Suprapubic skin (tissue), 4 donors: ENCODE results near the gene SLC6A11. TPM values are rescaled to one million over a fixed set of nuclear protein-coding genes. Genes with fewer than 3 reads are reported as not detected.

Experiments
- DNase-seq, 2 donors: peaks; one replicate each; pipeline ENCODE4 v3.0.0-alpha.2; 2019; ENCODE audit warnings: low spot score in 2 of 2
- H3K27ac ChIP-seq: fragments of 200-600 bp; sonication (generic); one replicate; pipeline ENCODE4 v1.5.1; 2019
- H3K27me3 ChIP-seq: fragments of 200-600 bp; sonication (generic); one replicate; pipeline ENCODE4 v1.5.1; 2019
- H3K36me3 ChIP-seq: fragments of 200-600 bp; sonication (generic); one replicate; pipeline ENCODE4 v1.5.1; 2019
- H3K4me1 ChIP-seq: fragments of 200-600 bp; sonication (generic); one replicate; pipeline ENCODE4 v1.5.1; 2019
- H3K4me3 ChIP-seq: fragments of 200-600 bp; sonication (generic); one replicate; pipeline ENCODE4 v1.5.1; 2019; ENCODE audit warnings: mild to moderate bottlenecking
- H3K9me3 ChIP-seq: fragments of 200-600 bp; sonication (generic); one replicate; pipeline ENCODE4 v1.5.1; 2019
- CTCF ChIP-seq, 2 donors: fragments of 200-600 bp in 1 of 2; fragments of 450-650 bp in 1 of 2; sonication (generic) in 1 of 2; IDR thresholded peaks; one replicate each; pipeline ENCODE4 v1.5.1; 2016 to 2019; ENCODE audit warnings: antibody characterized with exemption in 2 of 2, mild to moderate bottlenecking in 1 of 2, moderate library complexity in 1 of 2
- EP300 ChIP-seq: sonication (generic); formaldehyde crosslinking; IDR thresholded peaks from one replicate; pipeline ENCODE4 v1.6.1; 2017; ENCODE audit warnings: antibody characterized with exemption
- POLR2A ChIP-seq, 2 donors: fragments of 450-650 bp; IDR thresholded peaks; one replicate each; pipeline ENCODE4 v1.6.1; 2017; ENCODE audit warnings: antibody characterized with exemption in 2 of 2, mild to moderate bottlenecking in 2 of 2, moderate library complexity in 2 of 2
- POLR2AphosphoS5 ChIP-seq, 3 donors: sonication (generic); formaldehyde crosslinking; IDR thresholded peaks; one replicate each; pipeline ENCODE4 v1.6.1; 2017; ENCODE audit warnings: antibody characterized with exemption in 3 of 3
- WGBS: methylation state at CpG from one replicate; pipeline ENCODE4 v1.1.5; 2018; 5-methylcytosine and 5-hydroxymethylcytosine counted together
- total RNA-seq, 4 donors: library from RNA; depleted of rRNA; stranded (reverse); fragments of >200 nt; gene quantifications; one replicate each; pipeline ENCODE4 v1.1.0, GENCODE V29; 2016

SLC6A11 gene
- total RNA-seq, 4 donors from 2014 or later, result 4.3 to 7.9 (median 6.2) TPM

GRCh38 chr3:10925436-10926255 is 109.6 kb downstream of the SLC6A11 start:
- no peaks in the 10 kb centered on the region for H3K9me3 ChIP-seq
- no peaks in the 10 kb centered on the region for H3K36me3 ChIP-seq
- H3K27me3 ChIP-seq, result peaks cover 2% of the 10 kb centered on the region
- peak in 1 of 2 donors; percentile 47 for DNase-seq
- no peak for TF ChIP-seq POLR2A (IDR thresholded peaks at IDR 0.05)
- TF ChIP-seq EP300, result no peak
- no peak for TF ChIP-seq POLR2AphosphoS5 (IDR thresholded peaks at IDR 0.05)
- no peak for TF ChIP-seq CTCF (IDR thresholded peaks at IDR 0.05)
- peaks cover 19% of the 10 kb centered on the region for H3K4me1 ChIP-seq
- WGBS, result 82% methylated on average over 13 of the region's 14 CpGs
- H3K27ac ChIP-seq, result no peak overlapping the region
- H3K4me3 ChIP-seq, result no peak overlapping the region

GRCh38 chr3:10926256-10926810 is 110.3 kb downstream of the SLC6A11 start:
- WGBS, result 58% methylated on average over 13 of the region's 13 CpGs
- Histone ChIP-seq H3K27ac (no peak overlapping the region), H3K4me3 (no peak overlapping the region), H3K27me3 (no peaks in the 10 kb centered on the region), H3K36me3 (no peaks in the 10 kb centered on the region), H3K9me3 (no peaks in the 10 kb centered on the region), H3K4me1 (peaks cover 19% of the 10 kb centered on the region)
- peak in 1 of 2 donors; percentile 39 for DNase-seq
- no peak for TF ChIP-seq POLR2AphosphoS5 (IDR thresholded peaks at IDR 0.05)
- TF ChIP-seq EP300, result no peak
- no peak for TF ChIP-seq POLR2A (IDR thresholded peaks at IDR 0.05)
- no peak for TF ChIP-seq CTCF (IDR thresholded peaks at IDR 0.05)

- H3K4me3 ChIP-seq, result no peak overlapping the region
- H3K36me3 ChIP-seq, result no peaks in the 10 kb centered on the region
- TF ChIP-seq POLR2A (IDR thresholded peaks at IDR 0.05) (no peak), POLR2AphosphoS5 (IDR thresholded peaks at IDR 0.05) (no peak), CTCF (IDR thresholded peaks at IDR 0.05) (no peak), EP300 (no peak)
- peaks cover 19% of the 10 kb centered on the region for H3K4me1 ChIP-seq
- 47% methylated on average over 5 of the region's 16 CpGs for WGBS
- no peaks in the 10 kb centered on the region for H3K9me3 ChIP-seq
- H3K27me3 ChIP-seq, result no peaks in the 10 kb centered on the region
- H3K27ac ChIP-seq, result peak overlapping the region; percentile 54
- peak; percentile 56 to 67 for DNase-seq
Measured at GRCh38 chr3:10926811-10927521, 110.9 kb downstream of the SLC6A11 start.

- H3K36me3 ChIP-seq, result no peaks in the 10 kb centered on the region
- WGBS, result 30% methylated on average over 4 of the region's 4 CpGs
- H3K9me3 ChIP-seq, result no peaks in the 10 kb centered on the region
- H3K27ac ChIP-seq, result peak overlapping the region; percentile 54
- H3K4me3 ChIP-seq, result no peak overlapping the region
- no peak for DNase-seq
- H3K27me3 ChIP-seq, result no peaks in the 10 kb centered on the region
- TF ChIP-seq CTCF (IDR thresholded peaks at IDR 0.05) (no peak), POLR2AphosphoS5 (IDR thresholded peaks at IDR 0.05) (no peak), EP300 (no peak), POLR2A (IDR thresholded peaks at IDR 0.05) (no peak)
- H3K4me1 ChIP-seq, result peaks cover 19% of the 10 kb centered on the region
Measured at GRCh38 chr3:10927551-10927950, 111.5 kb downstream of the SLC6A11 start.
